Activated T-cell treated with anti-CD3 and anti-CD28 coated beads for 1 hour (primary cell): ENCODE results near the gene RNF207.
"Not testable (repeated sequence)": the region's sequence is repeated elsewhere in the genome, so short reads cannot be mapped to it uniquely, and the experiment has no call there.

Experiments
- DNase-seq: peaks from one replicate; pipeline ENCODE4 v3.0.0-alpha.2; 2020; ENCODE audit warnings: low read depth

The RNF207 gene

GRCh38 chr1:6200188-6200809 lies 5.6 kb upstream of the RNF207 start:
- no peak for DNase-seq

- DNase-seq: no peak
Observed at GRCh38 chr1:6202256-6202655, 3.7 kb upstream of the RNF207 start.

- DNase-seq: no peak
Observed at GRCh38 chr1:6206520-6206855, 569 bp downstream of the RNF207 start.

- no peak for DNase-seq
Observed at GRCh38 chr1:6207075-6207885, 1.4 kb downstream of the RNF207 start.

GRCh38 chr1:6207921-6208320 lies 2.0 kb downstream of the RNF207 start:
- no peak for DNase-seq

- DNase-seq: no peak
Observed at GRCh38 chr1:6208723-6209660, 3.1 kb downstream of the RNF207 start.

GRCh38 chr1:6209661-6210580 lies 4.0 kb downstream of the RNF207 start:
- DNase-seq: no peak

- DNase-seq: no peak
Observed at GRCh38 chr1:6210591-6211355, 4.9 kb downstream of the RNF207 start.

- no peak for DNase-seq
Observed at GRCh38 chr1:6211731-6212130, 5.8 kb downstream of the RNF207 start.

- DNase-seq: no peak
Observed at GRCh38 chr1:6212193-6212959, 6.5 kb downstream of the RNF207 start.

GRCh38 chr1:6218375-6219164 lies 12.7 kb downstream of the RNF207 start:
- DNase-seq: no peak

GRCh38 chr1:6219641-6220040 lies 13.7 kb downstream of the RNF207 start:
- not testable (repeated sequence) for DNase-seq

GRCh38 chr1:6220236-6220635 lies 14.3 kb downstream of the RNF207 start:
- no peak for DNase-seq

GRCh38 chr1:6221210-6221784 lies 15.4 kb downstream of the RNF207 start:
- no peak for DNase-seq

GRCh38 chr1:6222636-6223035 lies 16.7 kb downstream of the RNF207 start:
- DNase-seq: no peak

- no peak for DNase-seq
Observed at GRCh38 chr1:6223617-6224016, 17.7 kb downstream of the RNF207 start.

GRCh38 chr1:6224718-6225117 lies 18.8 kb downstream of the RNF207 start:
- no peak for DNase-seq

GRCh38 chr1:6225651-6226050 lies 19.7 kb downstream of the RNF207 start:
- no peak for DNase-seq

- DNase-seq: no peak
Observed at GRCh38 chr1:6233376-6233775, 27.5 kb downstream of the RNF207 start.
